H9 (cell line): ENCODE results near the gene IL36B. TPM values are rescaled to one million over a fixed set of nuclear protein-coding genes. Genes with fewer than 3 reads are reported as not detected.

Experiments used
- DNase-seq: peaks from one replicate; pipeline ENCODE4 v3.0.0-alpha.2; 2017
- H2AFZ ChIP-seq: one replicate; pipeline ENCODE4 v1.6.1; 2013; ENCODE audit warnings: mild to moderate bottlenecking, low read length, control low read depth, moderate library complexity
- H2AK5ac ChIP-seq: 2 replicates; pipeline ENCODE4 v1.6.1; 2013; ENCODE audit warnings: low read length, control low read depth, mixed read lengths; ENCODE audit not compliant: insufficient read length
- H2BK120ac ChIP-seq: one replicate; pipeline ENCODE4 v1.6.1; 2013; ENCODE audit warnings: low read depth, mild to moderate bottlenecking, low read length, control low read depth, inconsistent platforms; ENCODE audit not compliant: poor library complexity, severe bottlenecking
- H2BK12ac ChIP-seq: 2 replicates; pipeline ENCODE4 v1.6.1; 2013; ENCODE audit warnings: low read length, control low read depth, mixed read lengths, low read depth; ENCODE audit not compliant: insufficient read length
- H2BK15ac ChIP-seq: 2 replicates; pipeline ENCODE4 v1.6.1; 2013; ENCODE audit warnings: low read depth, low read length, control low read depth
- H2BK20ac ChIP-seq: one replicate; pipeline ENCODE4 v1.6.1; 2013; ENCODE audit warnings: low read depth, mild to moderate bottlenecking, low read length, control low read depth, inconsistent platforms; ENCODE audit not compliant: poor library complexity, severe bottlenecking
- H2BK5ac ChIP-seq: 2 replicates; pipeline ENCODE4 v1.6.1; 2013; ENCODE audit warnings: low read length, control low read depth, mixed read lengths; ENCODE audit not compliant: insufficient read length
- H3K14ac ChIP-seq: 2 replicates; pipeline ENCODE4 v1.6.1; 2013; ENCODE audit warnings: low read length, control low read depth; ENCODE audit not compliant: insufficient read depth
- H3K18ac ChIP-seq: 2 replicates; pipeline ENCODE4 v1.6.1; 2013; ENCODE audit warnings: low read depth, mild to moderate bottlenecking, mixed read lengths, low read length, control low read depth; ENCODE audit not compliant: insufficient read length
- H3K23ac ChIP-seq: 2 replicates; pipeline ENCODE4 v1.6.1; 2013; ENCODE audit warnings: low read length, control low read depth, mixed read lengths, low read depth; ENCODE audit not compliant: insufficient read length
- H3K23me2 ChIP-seq: 2 replicates; pipeline ENCODE4 v1.6.1; 2013; ENCODE audit warnings: low read depth, mild to moderate bottlenecking, mixed read lengths, low read length, control low read depth; ENCODE audit not compliant: insufficient read length, poor library complexity, severe bottlenecking
- H3K27ac ChIP-seq: 2 replicates; pipeline ENCODE4 v1.5.1; 2013; ENCODE audit warnings: low read length, control low read depth, mixed read lengths, low read depth; ENCODE audit not compliant: insufficient read length
- H3K27me3 ChIP-seq: 2 replicates; pipeline ENCODE4 v1.6.1; 2013; ENCODE audit warnings: low read length, control low read depth, inconsistent platforms; ENCODE audit not compliant: insufficient read depth
- H3K4ac ChIP-seq: 2 replicates; pipeline ENCODE4 v1.6.1; 2013; ENCODE audit warnings: low read depth, mild to moderate bottlenecking, control low read depth, inconsistent platforms, low read length, moderate library complexity
- H3K4me1 ChIP-seq: 2 replicates; pipeline ENCODE4 v1.6.1; 2013; ENCODE audit warnings: low read length, control low read depth, inconsistent platforms; ENCODE audit not compliant: insufficient read depth
- H3K4me2 ChIP-seq: 2 replicates; pipeline ENCODE4 v1.6.1; 2013; ENCODE audit warnings: low read length, control low read depth, mixed read lengths; ENCODE audit not compliant: insufficient read length, insufficient read depth
- H3K56ac ChIP-seq: 2 replicates; pipeline ENCODE4 v1.6.1; 2013; ENCODE audit warnings: low read depth, mild to moderate bottlenecking, mixed read lengths, low read length, control low read depth; ENCODE audit not compliant: insufficient read length
- H3K79me1 ChIP-seq: 2 replicates; pipeline ENCODE4 v1.6.1; 2013; ENCODE audit warnings: low read depth, mild to moderate bottlenecking, moderate library complexity, low read length, control low read depth, inconsistent platforms; ENCODE audit not compliant: insufficient read depth, poor library complexity, severe bottlenecking
- H3K79me2 ChIP-seq: 2 replicates; pipeline ENCODE4 v1.6.1; 2013; ENCODE audit warnings: low read length, control low read depth, inconsistent platforms; ENCODE audit not compliant: insufficient read depth
- H3K9ac ChIP-seq: 2 replicates; pipeline ENCODE4 v1.6.1; 2013; ENCODE audit warnings: low read length, control low read depth, mixed read lengths; ENCODE audit not compliant: insufficient read length; ENCODE audit errors: extremely low read depth
- H3K9me3 ChIP-seq: one replicate; pipeline ENCODE4 v1.6.1; 2013; ENCODE audit warnings: low read depth, low read length, inconsistent platforms; ENCODE audit not compliant: control insufficient read depth
- H3T11ph ChIP-seq: one replicate; pipeline ENCODE4 v1.6.1; 2013; ENCODE audit warnings: mild to moderate bottlenecking, low read length, control low read depth, inconsistent platforms
- H4K20me1 ChIP-seq: one replicate; pipeline ENCODE4 v1.6.1; 2013; ENCODE audit not compliant: control insufficient read depth, insufficient read length, insufficient read depth
- H4K5ac ChIP-seq: 2 replicates; pipeline ENCODE4 v1.6.1; 2013; ENCODE audit warnings: low read depth, mild to moderate bottlenecking, mixed read lengths, low read length, control low read depth; ENCODE audit not compliant: insufficient read length
- H4K8ac ChIP-seq: replicated peaks from 2 replicates; pipeline ENCODE4 v1.6.1; 2013; ENCODE audit warnings: low read length, control low read depth, mixed read lengths, low read depth; ENCODE audit not compliant: insufficient read length
- H4K91ac ChIP-seq: 2 replicates; pipeline ENCODE4 v1.6.1; 2013; ENCODE audit warnings: low read depth, mild to moderate bottlenecking, moderate library complexity, mixed read lengths, low read length, control low read depth; ENCODE audit not compliant: insufficient read length
- H3K27ac Mint-ChIP-seq, 3 experiments: 2 replicates in 2 of 3; 3 replicates in 1 of 3; pipeline ENCODE4 v1.8.0; 2020 to 2021; ENCODE audit warnings: mixed read lengths in 3 of 3, mild to moderate bottlenecking in 1 of 3, moderate library complexity in 1 of 3
- H3K27me3 Mint-ChIP-seq: 2 replicates; pipeline ENCODE4 v1.8.0; 2021; ENCODE audit warnings: low read depth, mild to moderate bottlenecking, moderate library complexity, mixed read lengths
- H3K36me3 Mint-ChIP-seq, 3 experiments: 2 replicates in 2 of 3; 3 replicates in 1 of 3; pipeline ENCODE4 v1.8.0; 2020 to 2021; ENCODE audit warnings: low read depth in 3 of 3, mixed read lengths in 3 of 3; ENCODE audit not compliant: insufficient read depth in 1 of 3
- H3K4me1 Mint-ChIP-seq, 2 experiments: 2 replicates each; pipeline ENCODE4 v1.8.0; 2020; ENCODE audit warnings: mixed read lengths in 2 of 2
- H3K4me3 Mint-ChIP-seq, 2 experiments: 2 replicates in 1 of 2; 3 replicates in 1 of 2; pipeline ENCODE4 v1.8.0; 2020 to 2021; ENCODE audit warnings: mild to moderate bottlenecking in 2 of 2, mixed read lengths in 2 of 2, moderate library complexity in 1 of 2
- H3K9me3 Mint-ChIP-seq, 2 experiments: 2 replicates in 1 of 2; 3 replicates in 1 of 2; pipeline ENCODE4 v1.8.0; 2020; ENCODE audit warnings: mild to moderate bottlenecking in 2 of 2, mixed read lengths in 2 of 2, moderate library complexity in 1 of 2
- CTCF ChIP-seq: fragments of 200-600 bp; sonication (generic); conservative IDR thresholded peaks from 3 replicates; pipeline ENCODE4 v1.8.0; 2021; ENCODE audit warnings: antibody characterized with exemption, mild to moderate bottlenecking
- WGBS: extraction: QIAGEN DNeasy Blood & Tissue Kit; methylation state at CpG from one replicate; pipeline ENCODE4 v1.1.7; 2013; ENCODE audit warnings: missing lambda C conversion rate, low lambda C conversion rate, mixed read lengths; ENCODE audit not compliant: insufficient read length; ENCODE audit errors: extremely low coverage; 5-methylcytosine and 5-hydroxymethylcytosine counted together
- total RNA-seq: library from RNA; stranded (reverse); gene quantifications from 2 replicates; pipeline ENCODE4 v1.2.1, GENCODE V29; 2021

The IL36B gene
- total RNA-seq, 1 experiment from 2014 or later = not detected

DNA sequence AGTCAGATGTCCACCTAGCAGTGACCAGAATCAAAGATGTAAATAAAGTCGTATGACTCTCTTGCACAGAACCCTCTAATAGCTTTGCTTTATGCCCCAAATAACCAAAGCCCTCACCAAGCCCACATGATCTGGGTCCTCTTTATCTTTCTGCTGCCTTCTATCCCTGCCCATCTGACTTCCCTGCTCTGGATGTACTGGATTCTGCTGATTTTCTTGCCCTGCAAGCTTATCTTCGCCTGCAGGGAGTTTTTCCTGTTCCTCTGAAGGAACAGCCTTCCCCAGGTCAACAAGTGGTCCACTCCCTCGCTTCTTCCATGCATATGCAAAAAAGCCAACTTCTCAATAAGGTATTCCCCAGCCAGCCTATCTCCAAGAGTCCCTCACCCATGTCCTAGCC lies 18.7 kb downstream of the IL36B start:
- no peak overlapping the region for H3K56ac ChIP-seq
- no peak overlapping the region for H3K4me2 ChIP-seq
- no CpG with 5 or more reads among the region's 3 CpGs for WGBS
- peaks cover 41% of the 10 kb centered on the region for H3K27me3 Mint-ChIP-seq
- H3K27ac ChIP-seq = no peak overlapping the region
- H4K5ac ChIP-seq = no peak overlapping the region
- no peaks in the 10 kb centered on the region for H4K20me1 ChIP-seq
- H3K79me1 ChIP-seq = no peaks in the 10 kb centered on the region
- no peak overlapping the region for H4K8ac ChIP-seq
- no peak overlapping the region for H3K23ac ChIP-seq
- H3K36me3 Mint-ChIP-seq = no peaks in the 10 kb centered on the region
- no peak overlapping the region for H4K91ac ChIP-seq
- no peak overlapping the region for H3T11ph ChIP-seq
- no peak overlapping the region for H2BK12ac ChIP-seq
- no peak overlapping the region for H3K9ac ChIP-seq
- no peaks in the 10 kb centered on the region for H3K23me2 ChIP-seq
- no peak overlapping the region for H2BK120ac ChIP-seq
- no peak overlapping the region for H3K27ac Mint-ChIP-seq
- no peak overlapping the region for H2BK15ac ChIP-seq
- H3K27me3 ChIP-seq = no peaks in the 10 kb centered on the region
- no peak overlapping the region for H2BK20ac ChIP-seq
- H3K9me3 Mint-ChIP-seq = peaks cover 0 to 41% of the 10 kb centered on the region in 2 experiments; a peak in 2 of 5 replicates
- H3K4ac ChIP-seq = no peak overlapping the region
- no peaks in the 10 kb centered on the region for H3K9me3 ChIP-seq
- H3K4me3 Mint-ChIP-seq = no peak overlapping the region
- H2AFZ ChIP-seq = no peak overlapping the region
- H3K4me1 ChIP-seq = no peaks in the 10 kb centered on the region
- no peak overlapping the region for H2BK5ac ChIP-seq
- H2AK5ac ChIP-seq = no peak overlapping the region
- H3K79me2 ChIP-seq = no peaks in the 10 kb centered on the region
- no peak for TF ChIP-seq CTCF
- H3K18ac ChIP-seq = no peak overlapping the region
- no peak for DNase-seq
- no peak overlapping the region for H3K14ac ChIP-seq
- no peaks in the 10 kb centered on the region for H3K4me1 Mint-ChIP-seq
